HG03342 (cell line): ENCODE results near the gene ESRRB.

ENCODE experiments used
- ATAC-seq: cut with Tn5 transposase; IDR thresholded peaks from one replicate; pipeline ENCODE4 v1.9.1; 2021; ENCODE audit warnings: mild to moderate bottlenecking, moderate library complexity; ENCODE audit not compliant: unreplicated experiment

The ESRRB gene

DNA sequence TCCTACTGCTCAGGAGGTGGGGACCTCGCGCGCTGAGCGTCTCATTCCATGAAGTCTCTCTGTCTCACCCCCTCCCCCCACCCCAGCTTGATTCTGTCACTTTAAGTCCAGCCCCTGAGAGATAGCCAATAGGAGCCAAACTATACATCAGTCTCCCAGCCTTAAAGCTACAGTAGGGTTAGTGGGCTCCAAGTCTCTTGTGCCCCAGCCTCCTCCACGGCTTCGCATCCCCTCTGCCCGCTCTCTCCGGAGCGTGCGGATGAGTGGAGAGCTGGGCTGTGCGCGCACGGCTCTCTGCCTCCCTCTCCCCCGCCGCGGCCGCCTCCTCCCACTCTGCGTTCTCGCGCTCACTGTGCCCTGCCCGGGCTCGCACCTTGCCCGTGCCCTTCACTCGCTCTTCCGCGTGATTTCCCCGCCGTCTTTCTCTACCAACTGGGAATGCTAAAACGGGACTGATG is at the start of gene ESRRB:
Gene ESRRB (plus strand): TSS at position 191 of the 458 bp plus-strand sequence. CDS start 265 bp downstream, at position 456.
- ATAC-seq: no peak

GRCh38 chr14:76326918-76327689 is 48.8 kb upstream of the ESRRB start:
- no peak for ATAC-seq

- ATAC-seq: no peak
These were observed 47.3 kb upstream of the ESRRB start for GRCh38 chr14:76328457-76329137.

GRCh38 chr14:76329154-76329928 is 46.6 kb upstream of the ESRRB start:
- ATAC-seq: no peak

DNA sequence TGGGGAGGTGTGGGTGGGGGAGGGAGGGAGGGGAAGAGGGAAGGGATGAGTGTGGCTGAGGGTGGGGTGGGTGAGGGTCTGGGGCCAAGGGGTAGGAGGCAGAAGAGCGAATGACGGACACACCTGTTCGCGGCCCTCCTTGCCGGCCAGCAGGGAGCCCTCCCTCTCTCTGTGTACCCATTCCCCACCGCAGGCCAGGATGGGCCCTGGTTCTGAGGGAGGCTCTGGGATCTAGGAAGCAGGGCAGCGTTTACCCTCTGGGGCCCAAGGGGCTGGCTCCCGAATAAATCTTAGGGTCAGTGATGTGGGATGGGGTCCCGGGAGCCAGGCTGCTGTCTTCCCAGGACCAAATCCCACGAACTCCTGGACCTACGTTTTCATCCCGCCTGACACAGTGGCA is 46.0 kb upstream of the ESRRB start:
- ATAC-seq: no peak

- ATAC-seq: no peak
These were observed 45.3 kb upstream of the ESRRB start for GRCh38 chr14:76330411-76331327.

- no peak for ATAC-seq
These were observed 44.5 kb upstream of the ESRRB start for GRCh38 chr14:76331328-76332011.

DNA sequence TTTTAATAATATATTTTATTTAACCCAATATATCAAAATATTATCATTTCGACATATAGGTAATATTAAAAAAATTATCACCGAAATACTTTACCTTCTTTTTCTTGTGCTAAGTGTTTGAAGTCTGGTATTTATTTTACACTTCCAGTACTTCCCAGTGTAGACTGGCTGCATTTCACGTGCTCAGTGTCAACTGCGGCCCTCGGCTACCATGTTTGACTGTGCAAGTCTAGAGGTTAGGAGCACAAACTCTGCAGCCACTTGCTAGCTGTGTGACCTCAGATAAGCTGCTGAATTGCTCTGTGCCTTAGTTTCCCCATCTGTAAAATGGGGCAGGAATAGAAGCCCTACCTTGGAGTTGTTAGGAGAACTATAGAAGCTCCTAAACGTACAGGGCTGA is 42.3 kb upstream of the ESRRB start:
- no peak for ATAC-seq

GRCh38 chr14:76334316-76334715 is 41.6 kb upstream of the ESRRB start:
- no peak for ATAC-seq

DNA sequence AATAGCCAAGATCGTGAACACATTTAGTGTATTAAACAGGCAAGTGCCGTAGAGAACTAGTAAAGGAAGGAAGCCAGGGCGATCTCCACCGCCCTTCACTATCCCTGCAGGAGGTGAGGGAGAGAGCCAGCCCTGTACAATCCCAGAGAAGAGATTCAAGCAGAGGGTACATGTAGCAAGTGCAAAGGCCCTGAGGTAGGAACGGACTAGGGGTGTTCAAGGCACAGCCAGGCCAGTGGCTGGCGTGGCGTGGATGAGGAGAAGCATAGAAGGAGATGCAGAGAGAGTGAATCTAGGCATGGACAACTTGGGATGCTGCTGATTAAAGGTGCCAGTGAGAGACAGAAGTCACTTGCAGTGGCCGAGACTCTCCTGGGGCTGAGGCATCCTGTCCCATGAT is 39.1 kb upstream of the ESRRB start:
- ATAC-seq: no peak

GRCh38 chr14:76337635-76338545 is 38.0 kb upstream of the ESRRB start:
- ATAC-seq: no peak

DNA sequence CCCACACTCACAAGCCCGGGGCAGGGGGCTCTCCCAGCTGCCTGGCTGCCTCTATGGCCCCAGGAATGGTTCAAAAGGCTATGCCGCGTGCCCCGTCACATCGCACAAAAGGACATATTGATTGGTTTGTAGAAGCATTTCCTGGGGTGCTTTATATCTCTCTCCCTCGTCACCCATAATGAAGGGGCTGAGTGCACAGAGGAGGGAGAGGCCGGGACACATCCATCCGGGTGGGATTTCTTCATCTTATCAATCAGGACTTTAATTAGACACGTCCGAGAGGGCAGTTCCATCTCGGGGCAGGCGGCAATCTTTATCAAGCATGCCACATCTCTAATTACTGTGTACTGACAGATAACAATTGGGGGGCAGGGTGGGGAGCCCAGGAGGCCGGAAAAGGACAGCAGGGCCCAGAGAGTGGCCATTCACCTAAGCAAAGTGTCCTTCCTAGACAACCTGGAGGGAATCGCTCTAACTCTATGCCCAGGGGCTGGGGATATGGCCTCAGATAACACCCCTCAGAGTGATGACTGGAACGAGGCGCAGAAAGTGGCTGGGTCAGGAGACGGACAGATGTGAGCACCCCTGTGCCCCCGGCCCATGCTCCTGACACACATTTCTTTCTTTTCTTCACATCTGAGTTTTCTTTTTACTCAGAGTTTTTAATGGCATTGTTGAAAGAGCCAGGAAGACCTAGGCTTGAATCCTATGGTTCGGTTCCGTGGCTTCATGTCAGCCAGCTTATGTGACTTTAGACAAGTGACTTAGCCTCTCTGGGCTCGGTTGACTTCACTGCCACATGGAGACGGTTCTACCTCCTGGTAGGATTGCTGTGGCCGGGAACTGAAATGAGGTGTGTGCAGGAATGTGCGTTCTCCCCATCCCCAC is 36.0 kb upstream of the ESRRB start:
- no peak for ATAC-seq

- no peak for ATAC-seq
These were observed 32.6 kb upstream of the ESRRB start for GRCh38 chr14:76343386-76343785.

DNA sequence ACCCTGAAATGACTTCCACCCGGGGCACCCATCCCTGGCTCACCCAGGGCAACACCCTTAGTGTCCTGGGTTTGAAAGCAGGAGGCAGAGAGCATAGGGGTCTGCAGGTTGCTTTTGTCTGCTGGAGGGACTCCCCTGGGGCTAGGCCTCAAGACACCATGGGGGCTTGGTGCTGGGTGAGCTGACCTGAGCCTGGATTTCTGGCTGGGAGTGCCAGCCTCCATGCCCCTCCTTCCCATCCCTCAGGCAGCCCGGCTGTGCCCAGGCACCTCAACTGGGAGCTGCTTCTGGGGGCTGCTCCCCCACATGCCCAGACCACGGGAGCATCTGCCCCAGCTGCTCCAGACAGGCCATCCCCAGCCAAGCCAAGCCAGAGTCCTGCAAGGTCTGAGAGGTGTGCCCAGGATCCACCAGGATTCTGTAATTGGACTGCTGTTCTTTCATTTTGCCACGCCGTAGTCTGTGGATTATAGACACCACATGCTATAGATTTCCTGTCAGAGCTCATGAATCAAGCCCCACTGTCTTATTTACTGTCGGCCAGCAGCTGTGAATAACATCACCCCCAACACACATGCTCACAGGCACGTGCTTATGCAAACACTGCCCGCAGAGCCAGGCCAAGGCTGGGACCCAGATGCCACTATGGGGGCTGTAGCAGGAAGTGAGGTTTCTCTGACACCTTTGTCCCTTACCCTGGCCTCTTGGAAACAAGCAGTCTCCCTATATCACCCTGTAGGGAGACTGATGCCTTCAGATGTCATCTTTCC is 29.4 kb upstream of the ESRRB start:
- ATAC-seq: no peak

DNA sequence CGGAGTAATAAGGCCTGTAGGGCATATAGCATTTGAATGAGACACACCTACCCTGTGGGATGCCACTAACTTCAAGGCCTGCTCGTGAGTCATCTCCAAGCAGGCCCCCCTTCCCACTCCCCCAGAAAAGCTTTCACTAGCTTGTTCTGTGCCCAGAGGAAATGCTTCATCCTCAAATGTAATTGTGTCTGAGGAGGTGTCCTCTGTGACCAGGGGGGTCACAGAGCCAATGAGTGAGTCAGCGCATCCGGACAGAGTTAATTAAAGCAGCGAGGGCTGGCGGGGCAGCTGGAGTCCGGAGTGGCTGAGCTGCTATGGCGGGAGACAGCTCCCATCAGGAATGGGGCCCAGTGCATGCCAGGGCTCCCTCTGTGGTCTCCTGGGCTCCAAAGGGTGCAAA is 27.0 kb upstream of the ESRRB start:
- no peak for ATAC-seq

DNA sequence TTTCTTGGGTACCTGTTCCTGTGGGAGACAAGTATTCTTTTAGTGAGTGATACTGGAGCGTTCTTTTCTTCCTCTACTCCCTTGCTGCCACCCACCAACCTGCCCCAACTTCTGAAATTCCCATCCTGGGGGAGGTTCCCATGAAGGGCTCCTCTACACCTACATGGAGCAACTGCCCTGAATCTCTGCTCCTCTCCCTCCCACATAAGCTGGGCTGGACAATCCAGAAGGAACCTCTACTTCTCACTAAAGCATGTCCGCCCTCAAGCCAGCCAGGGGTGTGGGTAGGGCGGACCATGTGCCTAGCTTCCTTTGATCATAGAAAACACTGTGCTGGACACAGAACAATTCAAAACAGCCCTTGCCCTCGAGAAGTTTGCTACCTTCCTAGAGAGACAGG is 25.9 kb upstream of the ESRRB start:
- ATAC-seq: no peak

DNA sequence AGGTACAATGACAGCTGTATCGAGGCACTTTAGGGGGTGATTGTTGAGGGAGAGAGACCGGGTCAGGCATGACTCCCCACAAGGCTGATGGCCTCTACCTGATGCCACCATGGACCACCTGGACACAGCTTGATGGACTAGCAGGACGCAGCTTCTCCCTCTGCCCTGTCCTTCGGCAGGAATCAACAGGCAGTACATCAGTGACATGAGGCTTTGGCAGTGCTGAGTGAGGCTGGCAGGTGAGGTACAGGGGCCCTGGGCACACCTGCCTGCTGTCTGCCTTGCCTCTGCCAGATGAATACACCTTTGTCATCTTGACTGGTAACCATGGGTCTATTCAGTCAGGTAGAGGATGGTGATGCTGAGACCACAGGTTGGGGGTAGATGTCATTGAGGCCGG is 25.3 kb upstream of the ESRRB start:
- ATAC-seq: no peak
